Ascending aorta (tissue), 2 donors: ENCODE measurements around the gene TCTA. TPM values are rescaled to one million over a fixed set of nuclear protein-coding genes. Genes with fewer than 3 reads are reported as not detected.
A peak's percentile ranks its signal among the peaks of the same experiment; 100 is the strongest.

ENCODE experiments used
- DNase-seq, 2 donors: peaks; one replicate each; pipeline ENCODE4 v3.0.0-alpha.2; 2019; ENCODE audit warnings: low spot score in 2 of 2
- H3K27ac ChIP-seq, 2 donors: fragments of 200-600 bp; sonication (generic); one replicate each; pipeline ENCODE4 v1.5.1; 2016 to 2017; ENCODE audit warnings: mild to moderate bottlenecking in 1 of 2
- H3K27me3 ChIP-seq: fragments of 200-600 bp; sonication (generic); one replicate; pipeline ENCODE4 v1.5.1; 2017
- H3K36me3 ChIP-seq, 2 donors: fragments of 200-600 bp; sonication (generic); one replicate each; pipeline ENCODE4 v1.5.1; 2016
- H3K4me1 ChIP-seq, 2 donors: fragments of 200-600 bp; sonication (generic); one replicate each; pipeline ENCODE4 v1.5.1; 2016 to 2017; ENCODE audit warnings: mild to moderate bottlenecking in 1 of 2
- H3K4me3 ChIP-seq, 2 donors: fragments of 200-600 bp; sonication (generic); one replicate each; pipeline ENCODE4 v1.5.1; 2016 to 2017; ENCODE audit warnings: mild to moderate bottlenecking in 1 of 2
- H3K9me3 ChIP-seq, 2 donors: fragments of 200-600 bp; sonication (generic); one replicate each; pipeline ENCODE4 v1.5.1; 2016
- intact Hi-C: fragments of 100-400 bp; cut with DNase I; formaldehyde crosslinking; loops from one replicate; pipeline ENCODE4 v1.15.1; 2023
- total RNA-seq: library from RNA; depleted of rRNA; stranded (reverse); fragments of >200 nt; gene quantifications from one replicate; pipeline ENCODE4 v1.1.0, GENCODE V29; 2016
- TF ChIP-seq, protein P1 (sequence below), 3 experiments: fragments of 200-600 bp in 2 of 3; fragments of 450-650 bp in 1 of 3; sonication (generic) in 2 of 3; IDR thresholded peaks; one replicate each; pipeline ENCODE4 v1.5.1; 2016 to 2019; ENCODE audit warnings: antibody characterized with exemption in 3 of 3, mild to moderate bottlenecking in 1 of 3, moderate library complexity in 1 of 3

The TCTA gene
- total RNA-seq, 1 donor from 2014 or later: 51.5 TPM

DNA sequence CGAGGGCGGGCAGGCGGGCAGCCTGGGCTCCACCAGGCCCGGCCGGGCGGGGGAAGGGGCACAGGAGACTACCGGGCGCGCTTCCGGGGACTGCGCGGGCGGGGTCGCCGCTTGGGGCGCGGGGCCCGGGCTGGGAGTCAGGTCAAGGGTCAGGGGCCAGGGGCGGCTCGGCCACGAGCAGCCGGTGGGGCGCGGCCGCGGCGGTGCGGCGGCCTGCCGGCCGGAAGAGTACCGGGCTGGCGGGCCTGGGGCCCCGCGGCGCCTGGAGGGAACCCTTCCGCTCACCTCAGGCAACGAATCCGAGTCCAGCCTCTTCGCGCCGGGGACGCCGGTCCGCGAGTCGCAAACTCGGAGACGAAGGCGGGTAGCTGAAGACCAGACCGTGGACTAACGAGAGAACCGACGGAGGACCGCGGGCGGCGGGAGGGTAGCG, 672 bp upstream of the TCTA start:
- intact Hi-C loops: loop anchor here (5.0 kb wide), 4 partner anchors 36 to 404 kb away; partner anchors contain the start of genes USP4 and WDR6
- TF ChIP-seq, protein P1, sequence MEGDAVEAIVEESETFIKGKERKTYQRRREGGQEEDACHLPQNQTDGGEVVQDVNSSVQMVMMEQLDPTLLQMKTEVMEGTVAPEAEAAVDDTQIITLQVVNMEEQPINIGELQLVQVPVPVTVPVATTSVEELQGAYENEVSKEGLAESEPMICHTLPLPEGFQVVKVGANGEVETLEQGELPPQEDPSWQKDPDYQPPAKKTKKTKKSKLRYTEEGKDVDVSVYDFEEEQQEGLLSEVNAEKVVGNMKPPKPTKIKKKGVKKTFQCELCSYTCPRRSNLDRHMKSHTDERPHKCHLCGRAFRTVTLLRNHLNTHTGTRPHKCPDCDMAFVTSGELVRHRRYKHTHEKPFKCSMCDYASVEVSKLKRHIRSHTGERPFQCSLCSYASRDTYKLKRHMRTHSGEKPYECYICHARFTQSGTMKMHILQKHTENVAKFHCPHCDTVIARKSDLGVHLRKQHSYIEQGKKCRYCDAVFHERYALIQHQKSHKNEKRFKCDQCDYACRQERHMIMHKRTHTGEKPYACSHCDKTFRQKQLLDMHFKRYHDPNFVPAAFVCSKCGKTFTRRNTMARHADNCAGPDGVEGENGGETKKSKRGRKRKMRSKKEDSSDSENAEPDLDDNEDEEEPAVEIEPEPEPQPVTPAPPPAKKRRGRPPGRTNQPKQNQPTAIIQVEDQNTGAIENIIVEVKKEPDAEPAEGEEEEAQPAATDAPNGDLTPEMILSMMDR (IDR thresholded peaks at IDR 0.05): no peak
- Histone ChIP-seq H3K4me3 (peak overlapping the region; percentile 80 to 97), H3K4me1 (peaks cover 0 to 44% of the 10 kb centered on the region in 2 donors), H3K9me3 (no peaks in the 10 kb centered on the region), H3K36me3 (peaks cover 8 to 16% of the 10 kb centered on the region in 2 donors), H3K27ac (peak overlapping the region; percentile 97 to 99), H3K27me3 (no peaks in the 10 kb centered on the region)
- peak; percentile 19 to 85 for DNase-seq

DNA sequence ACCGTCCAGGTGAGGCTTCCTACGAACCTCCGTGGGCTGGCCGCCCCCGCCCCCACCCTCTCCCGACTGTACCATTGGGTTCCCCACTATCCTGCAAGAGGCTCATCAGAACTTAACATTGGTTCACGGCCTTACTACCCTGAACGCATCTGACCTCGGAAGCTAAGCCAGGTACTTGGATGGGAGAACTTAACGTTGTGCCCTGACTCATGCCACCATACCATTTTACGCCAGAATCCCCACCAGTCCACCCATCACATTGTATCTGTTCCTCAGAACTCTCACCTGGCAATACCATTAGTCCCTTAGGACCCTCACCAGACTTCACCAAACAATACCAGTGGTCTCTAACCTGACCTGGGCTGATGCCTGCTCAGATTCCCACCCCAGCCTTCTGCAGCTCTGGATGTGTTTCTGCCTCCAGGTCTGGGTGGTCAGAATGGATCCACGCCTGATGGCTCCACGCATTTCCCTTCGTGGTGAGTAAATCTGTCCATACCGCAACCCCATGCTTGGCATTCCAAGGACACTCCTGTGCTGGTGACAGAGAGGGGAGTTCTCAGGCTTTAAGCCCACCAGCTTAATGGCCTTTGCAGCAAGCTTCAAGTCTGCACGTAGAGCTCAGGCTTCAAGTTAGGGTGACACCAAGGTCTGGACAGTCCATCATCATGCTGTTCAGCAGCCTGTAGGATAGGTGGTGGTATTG, 562 bp downstream of the TCTA start:
- H3K27ac ChIP-seq: peak overlapping the region; percentile 91 to 99
- H3K4me1 ChIP-seq: peaks cover 0 to 39% of the 10 kb centered on the region in 2 donors
- TF ChIP-seq, protein P1 (IDR thresholded peaks at IDR 0.05): no peak
- no peak for DNase-seq
- no peaks in the 10 kb centered on the region for H3K27me3 ChIP-seq
- H3K4me3 ChIP-seq: peak overlapping the region; percentile 77 to 80
- intact Hi-C loops: loop anchor here (1.0 to 5.0 kb wide), 7 partner anchors 17 to 405 kb away; partner anchors contain the start of genes DAG1, GPX1, NICN1 and USP4
- H3K9me3 ChIP-seq: no peaks in the 10 kb centered on the region
- peaks cover 10 to 26% of the 10 kb centered on the region in 2 donors for H3K36me3 ChIP-seq

DNA sequence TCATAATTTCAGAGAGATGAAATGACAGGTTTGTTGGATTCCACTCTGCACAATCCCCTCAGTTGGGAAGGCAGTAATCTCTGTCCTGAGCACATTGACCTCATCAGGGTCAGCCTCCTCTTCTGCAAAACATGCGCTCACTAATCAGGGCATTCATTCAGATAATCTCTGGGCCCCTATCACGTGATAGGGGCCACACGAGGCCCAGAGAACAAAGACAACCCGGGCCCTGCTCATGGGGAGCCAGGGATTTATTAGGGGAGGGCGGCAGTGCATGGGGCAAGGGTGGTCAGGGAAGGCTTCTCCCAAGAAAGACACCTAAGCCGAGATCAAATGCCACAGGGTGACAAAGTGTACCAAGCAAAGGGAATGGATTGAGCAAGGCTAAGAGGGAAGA, 1.1 kb downstream of the TCTA start:
- DNase-seq: no peak
- Histone ChIP-seq H3K27ac (peak overlapping the region; percentile 91 to 99), H3K27me3 (no peaks in the 10 kb centered on the region), H3K9me3 (no peaks in the 10 kb centered on the region), H3K4me3 (peak overlapping the region; percentile 77 to 80), H3K4me1 (peaks cover 0 to 33% of the 10 kb centered on the region in 2 donors), H3K36me3 (peaks cover 10 to 28% of the 10 kb centered on the region in 2 donors)
- intact Hi-C loops: loop anchor here (5.0 kb wide), 4 partner anchors 34 to 406 kb away; partner anchors contain the start of genes USP4 and WDR6
- TF ChIP-seq, protein P1 (IDR thresholded peaks at IDR 0.05): no peak

DNA sequence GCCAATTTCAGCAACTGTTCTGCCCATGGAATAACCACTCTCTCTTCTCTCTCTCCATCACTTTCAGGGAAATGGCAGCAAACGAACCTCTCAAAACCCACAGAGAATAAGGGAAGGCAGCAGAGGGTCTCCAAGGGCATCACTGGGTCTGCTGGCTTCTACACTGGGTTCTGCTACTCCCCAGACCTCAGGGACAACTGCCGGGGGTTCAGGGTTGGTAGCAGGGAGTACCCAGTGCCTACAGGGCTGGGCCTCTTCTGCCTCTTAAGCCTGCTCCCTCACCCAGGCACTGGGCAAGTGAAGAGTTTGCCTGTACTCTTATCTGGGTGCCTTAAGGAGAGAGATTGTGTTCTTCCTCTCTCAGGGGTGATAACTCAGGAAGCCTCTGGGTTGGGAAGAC, 2.5 kb downstream of the TCTA start:
- H3K4me1 ChIP-seq: peaks cover 0 to 21% of the 10 kb centered on the region in 2 donors
- no peak overlapping the region for H3K4me3 ChIP-seq
- H3K27ac ChIP-seq: peak overlapping the region; percentile 55 to 99
- TF ChIP-seq, protein P1 (IDR thresholded peaks at IDR 0.05): no peak
- no peaks in the 10 kb centered on the region for H3K9me3 ChIP-seq
- H3K36me3 ChIP-seq: peaks cover 10 to 35% of the 10 kb centered on the region in 2 donors
- intact Hi-C loops: loop anchor here (5.0 kb wide), 4 partner anchors 33 to 407 kb away; partner anchors contain the start of genes USP4 and WDR6
- no peak for DNase-seq
- no peaks in the 10 kb centered on the region for H3K27me3 ChIP-seq

DNA sequence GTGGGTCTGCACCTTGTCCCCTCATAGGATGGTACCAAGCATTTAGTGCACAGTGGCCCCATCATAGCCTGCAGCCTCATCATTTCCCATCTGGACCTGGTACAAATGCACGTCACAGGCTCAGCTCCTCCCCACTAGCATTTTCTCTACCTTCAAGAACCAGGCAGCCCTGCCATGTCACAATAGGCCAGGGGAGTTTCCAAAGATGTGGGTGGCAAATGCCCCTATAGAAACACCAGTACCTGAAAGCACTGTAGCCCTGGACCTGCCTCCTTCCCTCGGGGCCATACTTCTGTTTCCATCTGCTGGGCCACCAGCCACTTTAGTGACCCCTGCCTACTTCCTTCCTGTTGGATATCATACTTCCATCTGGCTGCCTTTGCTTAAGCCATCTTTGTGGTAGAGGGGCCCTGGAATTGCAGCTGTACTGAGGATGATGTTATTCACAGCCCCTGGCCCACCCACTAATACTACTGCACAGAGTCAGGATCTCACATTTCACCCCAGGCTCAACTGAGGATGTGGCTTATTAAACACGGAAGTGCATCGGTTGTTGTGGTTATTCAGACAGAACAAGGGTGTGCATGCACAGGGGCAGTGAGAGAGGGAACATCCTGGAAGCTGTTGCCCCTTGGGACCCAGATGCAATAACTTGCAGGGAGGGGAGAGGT, 3.8 kb downstream of the TCTA start:
- intact Hi-C loops: no loop called here
- H3K27ac ChIP-seq: peak overlapping the region; percentile 55 to 99
- H3K9me3 ChIP-seq: no peaks in the 10 kb centered on the region
- H3K4me3 ChIP-seq: no peak overlapping the region
- no peak for DNase-seq
- TF ChIP-seq, protein P1 (IDR thresholded peaks at IDR 0.05): no peak
- peaks cover 14 to 35% of the 10 kb centered on the region in 2 donors for H3K36me3 ChIP-seq
- peaks cover 0 to 17% of the 10 kb centered on the region in 2 donors for H3K4me1 ChIP-seq
- H3K27me3 ChIP-seq: no peaks in the 10 kb centered on the region
